K562 (cell line): ENCODE measurements around the gene CEP72. TPM values are rescaled to one million over a fixed set of nuclear protein-coding genes. Genes with fewer than 3 reads are reported as not detected.

Experiments used
- ATF1 ChIP-seq, 2 experiments: fragments of 450-650 bp in 1 of 2; IDR thresholded peaks; 2 replicates each; pipeline ENCODE4 v1.6.1; 2016; ENCODE audit warnings: missing compliant biosample characterization in 1 of 2, missing genetic modification characterization in 1 of 2
- BRCA1 ChIP-seq, 2 experiments: fragments of 450-650 bp in 1 of 2; sonication (generic) in 1 of 2; formaldehyde crosslinking in 1 of 2; IDR thresholded peaks; 2 replicates each; pipeline versions ENCODE4 v1.5.0 to v1.6.1; 2017 to 2020; ENCODE audit warnings: mild to moderate bottlenecking in 1 of 2, missing genetic modification reagents in 1 of 2
- CBX3 ChIP-seq, 2 experiments: IDR thresholded peaks; 1 replicate in 1 of 2; 2 replicates in 1 of 2; pipeline ENCODE4 v1.6.1; 2012; ENCODE audit warnings: inconsistent platforms in 2 of 2, low read length in 2 of 2, borderline replicate concordance in 1 of 2, control low read depth in 1 of 2
- CHD4 ChIP-seq: fragments of 200-600 bp; sonication (generic); IDR thresholded peaks from 3 replicates; pipeline ENCODE4 v1.6.1; 2012; ENCODE audit warnings: low read depth, mild to moderate bottlenecking, mixed read lengths, low read length, inconsistent platforms; ENCODE audit not compliant: insufficient read depth, insufficient replicate concordance, poor library complexity, severe bottlenecking
- CSDE1 ChIP-seq, 2 experiments: fragments of 450-650 bp; IDR thresholded peaks; 2 replicates each; pipeline ENCODE4 v1.6.1; 2016; ENCODE audit warnings: mild to moderate bottlenecking in 1 of 2
- ERF ChIP-seq: fragments of 450-650 bp; formaldehyde crosslinking; IDR thresholded peaks from 2 replicates; pipeline ENCODE4 v1.4.0; 2020; ENCODE audit warnings: mild to moderate bottlenecking, mixed read lengths
- IFI16 ChIP-seq: fragments of 250-450 bp; sonication (Bioruptor Pico); IDR thresholded peaks from 2 replicates; pipeline ENCODE4 v2.1.2; 2022; ENCODE audit warnings: mild to moderate bottlenecking, inconsistent platforms
- L3MBTL2 ChIP-seq: fragments of 450-650 bp; IDR thresholded peaks from 2 replicates; pipeline ENCODE4 v1.6.1; 2016; ENCODE audit warnings: mild to moderate bottlenecking, moderate library complexity
- MCM7 ChIP-seq, 2 experiments: fragments of 450-650 bp; IDR thresholded peaks; 2 replicates each; pipeline ENCODE4 v1.6.1; 2016 to 2018
- NEUROD1 ChIP-seq: fragments of 150-350 bp; IDR thresholded peaks from 2 replicates; pipeline ENCODE4 v1.6.1; 2014; ENCODE audit warnings: borderline replicate concordance, low read length, low read depth; ENCODE audit not compliant: partially characterized antibody
- NFXL1 ChIP-seq: fragments of 450-650 bp; formaldehyde crosslinking; IDR thresholded peaks from 2 replicates; pipeline ENCODE4 v1.4.0; 2021; ENCODE audit warnings: mild to moderate bottlenecking
- PYGO2 ChIP-seq: fragments of 450-650 bp; IDR thresholded peaks from 2 replicates; pipeline ENCODE4 v1.6.1; 2016; ENCODE audit warnings: mild to moderate bottlenecking, missing genetic modification characterization, moderate library complexity, missing compliant biosample characterization
- RBFOX2 ChIP-seq: fragments of 200-400 bp; formaldehyde crosslinking; IDR thresholded peaks from 2 replicates; pipeline ENCODE4 v1.6.1; 2017; ENCODE audit warnings: low read depth, mild to moderate bottlenecking, low read length, moderate library complexity
- RHOXF2B ChIP-seq: fragments of 250-450 bp; sonication (Bioruptor Pico); conservative IDR thresholded peaks from 2 replicates; pipeline ENCODE4 v1.5.1; 2021
- SAFB ChIP-seq: fragments of 200-400 bp; formaldehyde crosslinking; IDR thresholded peaks from 2 replicates; pipeline ENCODE4 v1.6.1; 2017; ENCODE audit warnings: low read depth, low read length, borderline replicate concordance
- SETDB1 ChIP-seq: IDR thresholded peaks from one replicate; pipeline ENCODE4 v1.6.1; 2012; ENCODE audit warnings: low read length, control low read depth, inconsistent platforms
- SFPQ ChIP-seq: fragments of 200-400 bp; formaldehyde crosslinking; IDR thresholded peaks from 2 replicates; pipeline ENCODE4 v1.6.1; 2017; ENCODE audit warnings: mild to moderate bottlenecking, low read depth, low read length, moderate library complexity
- STAG1 ChIP-seq: sonication (generic); formaldehyde crosslinking; IDR thresholded peaks from 2 replicates; pipeline ENCODE4 v1.5.0; 2020; ENCODE audit warnings: missing genetic modification reagents, borderline replicate concordance
- TCFL5 ChIP-seq: fragments of 250-450 bp; sonication (Bioruptor Pico); conservative IDR thresholded peaks from 2 replicates; pipeline ENCODE4 v1.6.1; 2021; ENCODE audit warnings: mild to moderate bottlenecking, moderate library complexity, matching md5 sums
- TEAD1 ChIP-seq, 2 experiments: fragments of 450-650 bp in 1 of 2; sonication (generic) in 1 of 2; formaldehyde crosslinking; IDR thresholded peaks; 2 replicates each; pipeline versions ENCODE4 v1.4.0 to v1.8.0; 2020 to 2022; ENCODE audit warnings: mild to moderate bottlenecking in 2 of 2, missing genetic modification reagents in 1 of 2
- USF1 ChIP-seq: sonication (generic); formaldehyde crosslinking; IDR thresholded peaks from 2 replicates; pipeline ENCODE4 v1.9.0; 2022; ENCODE audit warnings: mild to moderate bottlenecking, missing genetic modification reagents
- ZBED1 ChIP-seq: IDR thresholded peaks from 2 replicates; pipeline ENCODE4 v1.6.1; 2014
- ZNF696 ChIP-seq: fragments of 250-450 bp; sonication (Bioruptor Pico); conservative IDR thresholded peaks from 2 replicates; pipeline ENCODE4 v1.4.0; 2020; ENCODE audit warnings: mild to moderate bottlenecking, moderate library complexity
- polyA plus RNA-seq, 8 experiments: library from polyadenylated mRNA; depleted of rRNA in 4 of 8; stranded (reverse) in 5 of 8; unstranded in 3 of 8; fragments of >200 nt; fragmentation: Nextera tagmentation in 2 of 8; fragmentation: Illumina TruSeq in 1 of 8; extraction: Ambion mirVana in 2 of 8; extraction: Trizol in 1 of 8; gene quantifications; 2 replicates each; pipeline versions ENCODE4 v1.2.1 to v1.2.3, GENCODE V29; 2011 to 2014; ENCODE audit warnings: inconsistent platforms in 1 of 8, missing spikeins in 1 of 8
- total RNA-seq, 7 experiments: library from RNA; depleted of rRNA in 6 of 7; stranded (reverse); fragments of >200 nt in 6 of 7; fragmentation: Illumina TruSeq in 2 of 7; extraction: Trizol in 2 of 7; gene quantifications; 2 replicates each; pipeline versions ENCODE4 v1.2.1 to v1.2.3, GENCODE V29; 2011 to 2021; ENCODE audit warnings: low replicate concordance in 1 of 7
- TF ChIP-seq, protein P1 (sequence below): fragments of 250-450 bp; sonication (Bioruptor Pico); IDR thresholded peaks from 2 replicates; pipeline ENCODE4 v1.4.0; 2020; ENCODE audit warnings: mild to moderate bottlenecking, moderate library complexity

The CEP72 gene
- total and polyA plus RNA-seq, 9 of the 15 experiments (the other 6 are each of a cell fraction or from before 2014, with no cell fraction given): 0.89 to 38.1 (median 14.2) TPM

GRCh38 chr5:671459-672328, 59.6 kb downstream of the CEP72 start (continued):
- no peak for TF ChIP-seq SFPQ
- no peak for TF ChIP-seq L3MBTL2
- TF ChIP-seq NEUROD1: no peak
- TF ChIP-seq ATF1 (CRISPR knock-in tag; IDR thresholded peaks at IDR 0.05): no peak
- TF ChIP-seq ATF1 (tag; IDR thresholded peaks at IDR 0.05): peak; percentile 44
- peak; percentile 85 for TF ChIP-seq STAG1 (CRISPR knock-in tag)
- no peak for TF ChIP-seq BRCA1 (IDR thresholded peaks at IDR 0.05)
- no peak for TF ChIP-seq BRCA1 (CRISPR knock-in tag; IDR thresholded peaks at IDR 0.05)
- no peak for TF ChIP-seq SETDB1
- 0 out of 2 replicates have a peak, but pooled peaks have one; percentile 23 for TF ChIP-seq ERF
- TF ChIP-seq TCFL5 (CRISPR knock-in tag): no peak
- TF ChIP-seq ZNF696 (CRISPR knock-in tag): no peak
- no peak for TF ChIP-seq CSDE1 (IDR thresholded peaks at IDR 0.05)
- TF ChIP-seq NFXL1: 0 out of 2 replicates have a peak, but pooled peaks have one; percentile 43
- TF ChIP-seq ZBED1: no peak
- no peak for TF ChIP-seq CBX3 (IDR thresholded peaks at IDR 0.05; ENCODE audit: borderline replicate concordance in 1 of 2, low read length in 2 of 2)
- TF ChIP-seq IFI16 (CRISPR knock-in tag): no peak
- TF ChIP-seq RBFOX2: no peak; the same call in 1 of the 2 replicates
- no peak for TF ChIP-seq USF1 (CRISPR knock-in tag)
- no peak for TF ChIP-seq RHOXF2B (CRISPR knock-in tag)
- no peak for TF ChIP-seq PYGO2 (tag)
- TF ChIP-seq TEAD1 (CRISPR knock-in tag; IDR thresholded peaks at IDR 0.05): 0 out of 4 replicates have a peak, but pooled peaks of 1 of the 2 experiments have one; percentile 10
- TF ChIP-seq CHD4: no peak
- TF ChIP-seq MCM7 (IDR thresholded peaks at IDR 0.05): no peak
- no peak; the same call in 1 of the 2 replicates for TF ChIP-seq SAFB
- TF ChIP-seq, protein P1, sequence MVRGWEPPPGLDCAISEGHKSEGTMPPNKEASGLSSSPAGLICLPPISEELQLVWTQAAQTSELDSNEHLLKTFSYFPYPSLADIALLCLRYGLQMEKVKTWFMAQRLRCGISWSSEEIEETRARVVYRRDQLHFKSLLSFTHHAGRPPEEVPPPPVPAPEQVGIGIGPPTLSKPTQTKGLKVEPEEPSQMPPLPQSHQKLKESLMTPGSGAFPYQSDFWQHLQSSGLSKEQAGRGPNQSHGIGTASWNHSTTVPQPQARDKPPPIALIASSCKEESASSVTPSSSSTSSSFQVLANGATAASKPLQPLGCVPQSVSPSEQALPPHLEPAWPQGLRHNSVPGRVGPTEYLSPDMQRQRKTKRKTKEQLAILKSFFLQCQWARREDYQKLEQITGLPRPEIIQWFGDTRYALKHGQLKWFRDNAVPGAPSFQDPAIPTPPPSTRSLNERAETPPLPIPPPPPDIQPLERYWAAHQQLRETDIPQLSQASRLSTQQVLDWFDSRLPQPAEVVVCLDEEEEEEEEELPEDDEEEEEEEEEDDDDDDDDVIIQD (CRISPR knock-in tag): no peak
